A673 (cell line): Measurements from ENCODE around the gene TMEM126A. TPM values are rescaled to one million over a fixed set of nuclear protein-coding genes. Genes with fewer than 3 reads are reported as not detected.
A peak's percentile ranks its signal among the peaks of the same experiment; 100 is the strongest.

Experiments used
- BruUV-seq: library from RNA; stranded (reverse); fragments of 400-500 nt; replicated peaks from 2 replicates; lab custom pipeline; 2021; lab: Mats Ljungman, UMichigan
- CTCF ChIA-PET: fragments of 300-600 bp; sonication (Branson Sonifier 250); formaldehyde crosslinking; loops from one replicate; lab custom pipeline; 2022; ENCODE audit warnings: antibody characterized with exemption; lab: Charles Lee
- POLR2A ChIA-PET: fragments of 300-600 bp; sonication (Branson Sonifier 250); formaldehyde crosslinking; loops from one replicate; lab custom pipeline; 2022; ENCODE audit warnings: antibody characterized with exemption; ENCODE audit not compliant: low non-redundant PET; lab: Charles Lee
- DNase-seq: peaks from one replicate; pipeline ENCODE4 v3.0.0-alpha.2; 2015; ENCODE audit warnings: low spot score
- H3K27ac ChIP-seq: fragments of 200-600 bp; sonication (generic); 2 replicates; pipeline ENCODE4 v1.5.1; 2016; ENCODE audit warnings: mixed run types, low read depth, mild to moderate bottlenecking, mixed read lengths, antibody characterized with exemption, low read length; ENCODE audit not compliant: poor library complexity, severe bottlenecking
- H3K27me3 ChIP-seq: fragments of 200-600 bp; sonication (generic); replicated peaks from 2 replicates; pipeline ENCODE4 v1.6.1; 2017; ENCODE audit warnings: mixed run types, low read depth, mild to moderate bottlenecking, mixed read lengths, antibody characterized with exemption, low read length; ENCODE audit not compliant: insufficient read depth, poor library complexity
- H3K36me3 ChIP-seq: fragments of 200-600 bp; sonication (generic); 2 replicates; pipeline ENCODE4 v1.6.1; 2016; ENCODE audit warnings: mixed run types, mild to moderate bottlenecking, mixed read lengths, antibody characterized with exemption, low read length; ENCODE audit not compliant: insufficient read depth, poor library complexity, severe bottlenecking
- H3K4me1 ChIP-seq: fragments of 200-600 bp; sonication (generic); 2 replicates; pipeline ENCODE4 v1.6.1; 2017; ENCODE audit warnings: mixed run types, mild to moderate bottlenecking, mixed read lengths, antibody characterized with exemption, low read length; ENCODE audit not compliant: insufficient read depth, poor library complexity, severe bottlenecking
- H3K4me3 ChIP-seq: fragments of 200-600 bp; sonication (generic); 2 replicates; pipeline ENCODE4 v1.5.1; 2016; ENCODE audit warnings: low read depth, mixed run types, mild to moderate bottlenecking, mixed read lengths, low read length; ENCODE audit not compliant: poor library complexity, severe bottlenecking
- H3K9me3 ChIP-seq: fragments of 200-600 bp; sonication (generic); 2 replicates; pipeline ENCODE4 v1.6.1; 2016; ENCODE audit warnings: mixed run types, low read depth, mild to moderate bottlenecking, mixed read lengths, antibody characterized with exemption, low read length; ENCODE audit not compliant: poor library complexity, severe bottlenecking
- EZH2 ChIP-seq: fragments of 200-600 bp; sonication (generic); IDR thresholded peaks from 2 replicates; pipeline ENCODE4 v1.6.1; 2017; ENCODE audit warnings: borderline replicate concordance, low read depth, mild to moderate bottlenecking, mixed read lengths, antibody characterized with exemption, low read length; ENCODE audit not compliant: poor library complexity, severe bottlenecking
- intact Hi-C: fragments of 100-400 bp; cut with micrococcal nuclease; formaldehyde crosslinking; loops from one replicate; pipeline ENCODE4 v1.10.0; 2022; ENCODE audit not compliant: unreplicated experiment
- total RNA-seq: library from RNA; stranded (reverse); gene quantifications from 2 replicates; pipeline ENCODE4 v1.2.3, GENCODE V29; 2021
- TF ChIP-seq, protein P1 (sequence below): fragments of 300-800, 200-600 bp; sonication (generic); conservative IDR thresholded peaks from 2 replicates; pipeline ENCODE4 v1.5.1; 2017; ENCODE audit warnings: low read depth, mild to moderate bottlenecking, antibody characterized with exemption, low read length, moderate library complexity, mixed read lengths

The TMEM126A gene
- total RNA-seq, 1 experiment from 2014 or later: 66.0 TPM

DNA sequence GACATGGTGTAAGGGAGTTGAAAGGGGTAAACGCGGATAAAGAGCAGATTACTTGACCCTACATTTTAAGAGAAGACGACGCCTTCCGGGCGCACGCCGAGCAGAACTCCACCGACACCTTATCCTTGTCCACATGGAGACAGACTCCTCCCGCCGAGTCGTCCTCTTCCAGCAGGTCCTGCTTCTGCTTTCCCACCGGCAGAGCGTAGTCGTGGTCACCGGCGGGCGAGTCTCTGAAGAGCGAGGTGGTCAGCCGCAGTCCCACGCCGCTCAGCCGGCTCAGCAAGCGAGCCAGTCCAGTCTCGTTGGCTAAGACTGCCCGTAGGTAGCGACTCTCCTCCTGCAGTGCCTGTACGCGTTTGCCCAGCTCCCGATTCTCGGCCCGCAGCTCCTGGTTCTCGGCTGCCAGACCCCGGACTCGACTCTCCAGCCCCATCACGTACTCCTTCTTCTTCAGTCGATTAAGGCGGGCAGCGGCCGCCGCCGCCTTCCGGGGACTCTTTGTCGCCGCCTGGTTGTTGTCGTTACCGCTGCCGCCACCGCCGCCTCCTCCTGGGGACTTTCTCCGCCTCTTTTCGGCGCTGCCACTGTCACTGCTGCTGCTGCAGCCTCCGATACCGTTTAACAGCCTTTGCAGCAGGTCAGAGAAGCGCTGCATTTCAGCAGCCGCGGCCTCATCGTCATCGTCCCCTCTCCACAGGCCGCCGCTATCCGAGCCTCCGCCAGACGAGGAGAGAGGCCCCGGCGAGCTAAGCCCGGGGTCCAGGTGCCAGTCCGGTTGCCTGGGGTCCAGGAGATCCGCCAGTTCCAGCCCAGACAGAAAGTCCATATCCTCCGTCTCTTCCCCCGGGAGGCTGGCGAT is 16.2 kb downstream of the TMEM126A start:
- BruUV-seq: no TSS peak
- POLR2A ChIA-PET: no interaction called here

DNA sequence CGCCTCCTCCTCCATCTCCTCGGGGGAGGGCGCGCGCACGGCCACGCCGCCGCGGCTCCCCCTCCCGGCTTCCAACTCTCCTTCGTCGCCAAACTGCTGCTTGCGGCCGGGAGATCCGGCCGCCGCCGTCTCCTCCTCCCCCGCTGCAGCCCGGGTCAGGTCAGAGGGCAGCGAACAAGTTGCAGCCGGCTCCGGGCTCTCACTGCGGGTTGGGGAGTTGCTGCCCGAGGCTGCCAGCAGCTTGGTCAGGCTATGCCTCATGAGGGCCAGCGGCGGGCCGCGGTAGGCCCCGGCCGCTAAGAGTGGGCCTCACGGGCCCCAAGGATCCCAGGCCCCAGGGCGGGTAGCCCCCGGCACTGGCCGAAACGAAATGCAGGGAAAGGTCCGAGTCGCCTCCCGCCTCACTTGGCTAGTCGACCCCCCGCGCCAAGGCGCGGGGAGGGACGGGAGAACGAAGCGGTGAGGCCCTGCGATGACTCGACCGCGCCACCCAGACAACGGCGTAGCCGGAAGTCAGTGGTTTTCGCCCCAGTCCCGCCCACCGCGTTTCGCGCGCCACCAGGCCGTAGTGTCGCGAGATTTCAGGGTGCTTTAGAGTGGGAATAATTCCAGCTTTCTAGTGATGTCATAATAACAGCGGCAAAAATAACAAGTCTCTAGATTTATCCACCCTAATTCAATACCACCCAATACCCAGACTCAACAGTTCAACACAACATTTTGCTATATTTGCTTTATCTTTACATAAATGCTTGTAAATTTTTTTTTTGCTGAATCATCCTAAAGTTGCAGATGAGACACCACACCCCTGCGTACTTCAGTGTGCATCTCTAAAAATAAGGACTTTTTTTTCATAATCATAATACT is 17.1 kb downstream of the TMEM126A start, which contains the start of gene CREBZF:
TSS of gene CREBZF (minus strand) at position 515 of the 867 bp plus-strand sequence. CDS start at position 261, 254 bp downstream.
- no peaks in the 10 kb centered on the region for H3K9me3 ChIP-seq
- BruUV-seq: TSS peak; percentile 80
- TF ChIP-seq, protein P1, sequence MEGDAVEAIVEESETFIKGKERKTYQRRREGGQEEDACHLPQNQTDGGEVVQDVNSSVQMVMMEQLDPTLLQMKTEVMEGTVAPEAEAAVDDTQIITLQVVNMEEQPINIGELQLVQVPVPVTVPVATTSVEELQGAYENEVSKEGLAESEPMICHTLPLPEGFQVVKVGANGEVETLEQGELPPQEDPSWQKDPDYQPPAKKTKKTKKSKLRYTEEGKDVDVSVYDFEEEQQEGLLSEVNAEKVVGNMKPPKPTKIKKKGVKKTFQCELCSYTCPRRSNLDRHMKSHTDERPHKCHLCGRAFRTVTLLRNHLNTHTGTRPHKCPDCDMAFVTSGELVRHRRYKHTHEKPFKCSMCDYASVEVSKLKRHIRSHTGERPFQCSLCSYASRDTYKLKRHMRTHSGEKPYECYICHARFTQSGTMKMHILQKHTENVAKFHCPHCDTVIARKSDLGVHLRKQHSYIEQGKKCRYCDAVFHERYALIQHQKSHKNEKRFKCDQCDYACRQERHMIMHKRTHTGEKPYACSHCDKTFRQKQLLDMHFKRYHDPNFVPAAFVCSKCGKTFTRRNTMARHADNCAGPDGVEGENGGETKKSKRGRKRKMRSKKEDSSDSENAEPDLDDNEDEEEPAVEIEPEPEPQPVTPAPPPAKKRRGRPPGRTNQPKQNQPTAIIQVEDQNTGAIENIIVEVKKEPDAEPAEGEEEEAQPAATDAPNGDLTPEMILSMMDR: no peak
- TF ChIP-seq EZH2: no peak
- H3K4me1 ChIP-seq: peaks cover 24% of the 10 kb centered on the region
- ChIA-PET POLR2A (interaction anchor here (0.7 to 0.8 kb wide), 2 partner anchors 36 to 248 kb away, joined by 3 read pairs; partner anchors contain the start of gene TMEM126B), CTCF (no interaction called here)
- intact Hi-C loops: loop anchor here (1.0 to 5.0 kb wide), 2 partner anchors 37 to 68 kb away; partner anchors contain the start of gene TMEM126B
- H3K27me3 ChIP-seq: peaks cover 4% of the 10 kb centered on the region
- peak; percentile 98 for DNase-seq
- H3K4me3 ChIP-seq: peak within 1 kb of the TSS; percentile 87
- H3K36me3 ChIP-seq: peaks cover 40% of the 10 kb centered on the region
- peak within 1 kb of the TSS; percentile 97 for H3K27ac ChIP-seq

More for the DNA sequence above, 16.2 kb downstream of the TMEM126A start:
- H3K36me3 ChIP-seq: peaks cover 48% of the 10 kb centered on the region
- peak overlapping the region; percentile 87 for H3K4me3 ChIP-seq
- intact Hi-C loops: loop anchor here (5.0 kb wide), 1 partner anchor 67 kb away; no protein-coding TSS in a partner anchor
- no peak for TF ChIP-seq EZH2
- TF ChIP-seq, protein P1: peak; percentile 68
- DNase-seq: peak; percentile 89
- peaks cover 4% of the 10 kb centered on the region for H3K27me3 ChIP-seq
- H3K9me3 ChIP-seq: no peaks in the 10 kb centered on the region
- H3K27ac ChIP-seq: peak overlapping the region; percentile 97
- CTCF ChIA-PET: no interaction called here
- peaks cover 32% of the 10 kb centered on the region for H3K4me1 ChIP-seq

DNA sequence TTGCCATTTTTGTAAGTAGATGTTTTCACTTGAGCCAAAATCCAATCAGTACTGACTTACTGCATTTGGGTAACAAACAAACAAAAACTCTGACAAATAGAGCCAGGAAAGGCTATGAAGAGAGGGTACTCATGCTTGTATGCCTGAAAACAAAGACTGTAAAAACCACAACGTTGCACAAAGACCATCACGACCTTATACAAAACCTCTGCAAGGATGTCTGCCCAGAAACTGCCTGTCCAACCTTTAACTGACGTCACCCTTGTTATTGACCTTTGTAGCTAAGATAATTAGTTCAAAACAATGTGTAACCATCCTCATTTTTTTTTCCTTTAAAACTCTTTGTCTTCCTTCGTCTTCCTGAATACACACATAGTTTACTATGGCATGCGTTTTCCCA is 18.0 kb downstream of the TMEM126A start:
- H3K36me3 ChIP-seq: peaks cover 31% of the 10 kb centered on the region
- H3K27me3 ChIP-seq: peaks cover 4% of the 10 kb centered on the region
- POLR2A ChIA-PET: no interaction called here
- BruUV-seq: no TSS peak
- peak overlapping the region; percentile 97 for H3K27ac ChIP-seq
- intact Hi-C loops: loop anchor here (1.0 kb wide), 1 partner anchor 37 kb away; the partner anchor contains the start of gene TMEM126B
- no peak for DNase-seq
- CTCF ChIA-PET: no interaction called here
- no peaks in the 10 kb centered on the region for H3K9me3 ChIP-seq
- TF ChIP-seq EZH2: no peak
- TF ChIP-seq, protein P1: no peak
- peaks cover 15% of the 10 kb centered on the region for H3K4me1 ChIP-seq
- no peak overlapping the region for H3K4me3 ChIP-seq
